ENCODE results near the gene KIF16B. TPM values are rescaled to one million over a fixed set of nuclear protein-coding genes. Genes with fewer than 3 reads are reported as not detected.

The KIF16B gene
- total RNA-seq, 1 experiment from 2014 or later, result 7.0 TPM

- TF ChIP-seq POLR2AphosphoS5 (IDR thresholded peaks at IDR 0.05; ENCODE audit: low read depth, low read length), result no peak
- no peak for TF ChIP-seq SIN3A (IDR thresholded peaks at IDR 0.05; ENCODE audit: low read depth)
- TF ChIP-seq CBX3 (IDR thresholded peaks at IDR 0.05; ENCODE audit: low read depth), result no peak
- TF ChIP-seq FOSL1 (IDR thresholded peaks at IDR 0.05; ENCODE audit: low read depth), result no peak
Measured at GRCh38 chr20:16236589-16237241, 336.5 kb downstream of the KIF16B start (continued).

GRCh38 chr20:16230402-16230801 lies 342.8 kb downstream of the KIF16B start:
- Histone ChIP-seq H3K27ac (ENCODE audit: low read depth, low read length) (no peak overlapping the region), H3K4me3 (replicated peaks in 1 of 2; ENCODE audit: low read depth in 1 of 2, low read length in 2 of 2) (no peak overlapping the region), H3K9ac (ENCODE audit: low read length) (no peak overlapping the region), H3K27me3 (ENCODE audit: insufficient read depth, low read length) (0 out of 2 replicates have a peak, but pooled peaks cover 5% of the 10 kb centered on the region), H3K9me3 (ENCODE audit: control insufficient read depth in 1 of 2, insufficient read depth in 1 of 2, low read depth in 1 of 2, low read length in 2 of 2) (no peaks in the 10 kb centered on the region), H3K9me2 (ENCODE audit: insufficient read depth) (no peaks in the 10 kb centered on the region), H4K20me1 (ENCODE audit: insufficient read depth) (no peaks in the 10 kb centered on the region), H3K4me2 (ENCODE audit: low read length) (no peak overlapping the region), H2AFZ (ENCODE audit: low read depth, low read length, poor library complexity, severe bottlenecking) (no peak overlapping the region), H3K4me1 (ENCODE audit: control insufficient read depth in 1 of 2, insufficient read depth in 2 of 2, low read length in 2 of 2) (no peaks in the 10 kb centered on the region), H3K79me2 (ENCODE audit: insufficient read depth, low read length) (no peaks in the 10 kb centered on the region), H3K36me3 (ENCODE audit: control insufficient read depth in 1 of 2, insufficient read depth in 2 of 2, low read length in 2 of 2) (no peaks in the 10 kb centered on the region)
- BruUV-seq (replicated peaks), result no TSS peak
- DNase-seq (ENCODE audit: low read depth, low spot score), result no peak
- no peak for TF ChIP-seq JUND (IDR thresholded peaks at IDR 0.05)
- no peak for TF ChIP-seq SP1 (IDR thresholded peaks at IDR 0.05; ENCODE audit: low read depth)
- TF ChIP-seq EZH2 (IDR thresholded peaks at IDR 0.05), result no peak
- no peak for TF ChIP-seq YY1 (IDR thresholded peaks at IDR 0.05; ENCODE audit: extremely low read depth, insufficient replicate concordance, low read depth, low read length)
- no peak for TF ChIP-seq MAX (IDR thresholded peaks at IDR 0.05)
- TF ChIP-seq ZNF274 (IDR thresholded peaks at IDR 0.05; ENCODE audit: low read depth, low read length), result no peak
- intact Hi-C loops (cut with micrococcal nuclease), result no loop called here
- ChIA-PET POLR2A (no interaction called here), CTCF (no interaction called here), RAD21 (ENCODE audit: low non-redundant PET in 1 of 2, low total read pairs in 2 of 2, uncharacterized antibody in 2 of 2, unreplicated experiment in 2 of 2) (no interaction called here)
- no peak for ATAC-seq
